GM12873 (cell line): ENCODE measurements around the gene CHRM5.

ENCODE experiments used
- TF ChIP-seq, protein P1 (sequence below): IDR thresholded peaks from 2 replicates; pipeline ENCODE4 v1.5.1; 2012; ENCODE audit warnings: low read depth, mild to moderate bottlenecking, moderate library complexity, low read length, control low read depth; ENCODE audit not compliant: insufficient read depth; ENCODE audit errors: missing control alignments

The CHRM5 gene

DNA sequence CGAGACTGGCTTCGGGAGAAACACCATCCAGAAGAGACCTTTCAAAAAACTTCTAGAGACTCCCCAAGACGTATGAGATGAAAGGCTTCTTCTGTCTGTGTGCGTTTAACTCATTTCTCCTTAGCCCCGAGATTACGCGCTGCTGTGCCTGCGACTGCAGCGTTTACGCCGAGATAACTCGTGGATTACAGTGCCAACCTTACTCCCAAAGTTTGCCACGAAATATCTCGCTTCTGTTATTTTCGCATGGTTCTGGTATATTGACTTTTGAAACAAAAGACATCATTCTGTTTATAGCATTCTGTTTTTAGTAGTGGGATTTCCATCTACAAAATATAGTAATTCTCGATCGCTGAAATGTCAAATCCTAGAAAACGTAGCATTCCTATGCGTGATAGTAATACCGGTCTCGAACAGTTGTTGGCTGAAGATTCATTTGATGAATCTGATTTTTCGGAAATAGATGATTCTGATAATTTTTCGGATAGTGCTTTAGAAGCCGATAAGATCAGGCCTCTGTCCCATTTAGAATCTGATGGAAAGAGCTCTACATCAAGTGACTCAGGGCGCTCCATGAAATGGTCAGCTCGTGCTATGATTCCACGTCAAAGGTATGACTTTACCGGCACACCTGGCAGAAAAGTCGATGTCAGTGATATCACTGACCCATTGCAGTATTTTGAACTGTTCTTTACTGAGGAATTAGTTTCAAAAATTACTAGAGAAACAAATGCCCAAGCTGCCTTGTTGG is 134.1 kb downstream of the CHRM5 start:
- TF ChIP-seq, protein P1, sequence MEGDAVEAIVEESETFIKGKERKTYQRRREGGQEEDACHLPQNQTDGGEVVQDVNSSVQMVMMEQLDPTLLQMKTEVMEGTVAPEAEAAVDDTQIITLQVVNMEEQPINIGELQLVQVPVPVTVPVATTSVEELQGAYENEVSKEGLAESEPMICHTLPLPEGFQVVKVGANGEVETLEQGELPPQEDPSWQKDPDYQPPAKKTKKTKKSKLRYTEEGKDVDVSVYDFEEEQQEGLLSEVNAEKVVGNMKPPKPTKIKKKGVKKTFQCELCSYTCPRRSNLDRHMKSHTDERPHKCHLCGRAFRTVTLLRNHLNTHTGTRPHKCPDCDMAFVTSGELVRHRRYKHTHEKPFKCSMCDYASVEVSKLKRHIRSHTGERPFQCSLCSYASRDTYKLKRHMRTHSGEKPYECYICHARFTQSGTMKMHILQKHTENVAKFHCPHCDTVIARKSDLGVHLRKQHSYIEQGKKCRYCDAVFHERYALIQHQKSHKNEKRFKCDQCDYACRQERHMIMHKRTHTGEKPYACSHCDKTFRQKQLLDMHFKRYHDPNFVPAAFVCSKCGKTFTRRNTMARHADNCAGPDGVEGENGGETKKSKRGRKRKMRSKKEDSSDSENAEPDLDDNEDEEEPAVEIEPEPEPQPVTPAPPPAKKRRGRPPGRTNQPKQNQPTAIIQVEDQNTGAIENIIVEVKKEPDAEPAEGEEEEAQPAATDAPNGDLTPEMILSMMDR = no peak

DNA sequence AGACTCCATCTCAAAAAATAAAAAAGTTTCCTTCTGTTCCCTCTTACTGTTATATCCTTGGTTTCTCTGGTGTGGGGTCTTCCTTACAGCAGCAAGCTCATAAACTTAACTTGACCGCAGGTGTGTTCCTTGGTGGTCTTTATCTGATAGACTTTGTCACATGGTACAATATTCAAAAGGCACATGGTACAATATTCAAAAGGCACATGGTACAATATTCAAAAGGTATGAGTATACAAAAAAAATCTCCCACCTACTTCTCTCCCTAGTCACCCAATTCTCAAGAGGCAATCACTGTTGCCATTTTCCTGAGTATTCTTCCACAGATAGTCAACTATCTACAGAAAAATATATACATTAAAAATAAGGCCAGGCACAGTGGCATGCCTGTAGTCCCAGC is 138.1 kb downstream of the CHRM5 start:
- TF ChIP-seq, protein P1 = no peak

DNA sequence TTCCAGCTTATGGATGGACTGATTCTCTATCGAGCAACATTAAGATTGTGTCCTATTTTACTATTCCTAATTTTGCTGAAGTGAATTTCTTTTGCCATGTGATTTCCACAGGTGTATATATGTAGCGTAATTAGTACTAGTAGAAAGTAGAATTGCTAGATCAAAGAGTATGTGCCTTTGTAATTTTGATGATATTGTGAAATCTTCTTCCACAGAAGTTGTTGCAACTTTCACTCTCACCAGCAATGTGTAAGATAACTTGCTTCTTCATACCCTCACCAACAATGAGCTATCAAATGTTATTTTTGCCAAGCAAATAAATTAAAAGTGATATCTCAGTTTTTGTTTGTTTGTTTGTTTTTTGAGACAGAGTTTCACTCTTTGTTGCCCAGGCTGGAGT is 139.0 kb downstream of the CHRM5 start:
- TF ChIP-seq, protein P1 = no peak

DNA sequence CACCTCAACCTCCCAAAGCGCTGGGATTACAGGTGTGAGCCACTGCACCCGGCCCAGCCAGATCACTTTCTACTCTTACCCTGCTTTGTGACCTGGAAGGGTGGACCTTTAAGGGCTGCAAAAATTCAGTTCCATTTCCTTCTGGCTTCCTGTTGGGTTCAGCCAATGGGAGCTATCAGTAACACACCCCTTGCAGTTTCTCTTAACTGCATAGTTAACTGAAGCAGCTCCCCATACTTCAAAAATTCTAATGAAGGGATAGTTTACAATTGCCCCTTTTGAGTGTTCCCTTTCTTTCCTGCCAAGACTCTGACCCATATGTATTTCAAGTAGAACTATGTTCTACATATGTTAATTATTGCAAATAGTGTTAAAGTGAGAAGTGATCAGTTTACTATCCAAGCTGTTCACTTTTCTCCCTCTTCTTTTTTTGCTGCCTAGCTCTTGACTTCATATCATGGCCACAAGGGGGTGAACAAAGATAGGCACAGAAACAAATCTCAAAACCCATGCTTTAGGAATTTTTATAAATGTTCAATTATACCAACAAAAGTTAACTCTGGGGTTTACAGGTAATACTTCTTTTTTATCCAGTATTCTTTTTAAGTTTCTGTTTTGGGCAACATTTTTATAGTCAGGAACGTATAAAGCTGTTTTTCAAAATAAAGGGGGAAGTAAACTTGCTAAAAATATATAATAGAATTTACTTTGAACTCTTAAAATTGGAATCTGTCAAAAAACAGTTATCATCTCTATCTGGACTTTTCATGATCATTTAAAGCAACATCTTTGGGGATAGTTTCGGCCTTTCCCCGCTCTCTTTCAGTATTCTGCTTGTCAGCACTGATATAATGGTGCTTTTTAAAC is 141.7 kb downstream of the CHRM5 start:
- TF ChIP-seq, protein P1 = peak; percentile 67

DNA sequence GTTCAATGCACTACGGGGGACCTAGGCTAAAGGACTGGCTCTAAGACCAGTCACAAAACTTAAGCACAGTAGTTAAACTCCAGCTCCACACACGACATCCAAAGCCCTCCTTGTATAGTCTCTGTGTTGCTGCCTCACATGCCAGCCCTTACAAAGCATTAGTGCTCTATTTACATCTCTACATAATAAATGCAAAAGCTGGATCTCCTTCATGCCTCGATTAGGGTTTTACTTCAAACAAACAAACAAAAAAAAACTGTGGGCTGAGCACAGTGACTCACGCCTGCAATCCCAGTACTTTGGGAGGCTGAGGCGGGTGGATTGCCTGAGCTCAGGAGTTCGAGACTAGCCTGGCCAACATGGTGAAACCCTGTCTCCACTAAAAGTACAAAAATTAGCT is 143.2 kb downstream of the CHRM5 start:
- TF ChIP-seq, protein P1 = no peak

DNA sequence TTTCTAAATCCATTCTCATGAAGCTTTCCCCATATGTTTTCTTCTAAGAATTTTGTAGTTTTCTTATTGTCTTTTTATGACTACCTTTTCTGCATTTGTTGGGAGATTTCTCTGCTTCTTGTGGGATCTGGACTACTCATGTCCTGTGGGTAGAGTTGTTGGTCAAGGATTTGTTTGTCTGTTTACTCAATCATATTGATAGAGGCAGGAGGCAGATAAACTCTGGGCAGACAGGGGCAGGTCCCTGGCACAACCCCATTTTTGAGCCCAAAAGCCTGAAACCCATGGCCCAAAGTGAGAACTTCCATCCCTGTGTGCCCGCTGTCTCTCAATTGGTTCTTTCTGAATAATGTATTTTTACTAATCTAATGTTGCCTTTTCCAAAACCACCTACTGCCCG is 145.9 kb downstream of the CHRM5 start:
- TF ChIP-seq, protein P1 = no peak

DNA sequence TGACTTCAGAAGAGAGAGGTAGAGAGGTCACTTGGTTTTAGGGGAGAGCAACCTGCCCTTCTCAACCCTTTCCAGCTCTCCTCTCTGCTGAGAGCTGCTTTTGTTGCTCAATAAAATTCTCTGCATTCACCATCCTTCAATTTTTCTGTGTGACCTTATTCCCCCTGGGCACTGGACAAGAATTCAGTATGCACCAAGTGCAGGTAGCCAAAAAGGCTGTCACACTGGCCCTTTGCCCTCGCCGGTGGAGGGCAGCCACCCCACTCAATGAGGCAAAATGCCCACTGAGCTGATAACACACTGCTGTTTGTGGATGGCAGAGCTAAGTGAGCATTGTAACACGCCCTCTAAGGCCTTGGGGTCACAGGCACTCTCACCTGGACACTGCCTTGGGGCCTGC is 146.4 kb downstream of the CHRM5 start:
- TF ChIP-seq, protein P1 = no peak
